Stimulated activated naive CD8-positive, alpha-beta T cell treated with anti-CD3 and anti-CD28 coated beads, Interleukin-15, Interleukin-2, amounts not matched to agents 100 ng/mL and 50 ng/mL, for 24 hours (primary cell): Measurements from ENCODE around the gene UCMA.
"Not testable (repeated sequence)": the region's sequence is repeated elsewhere in the genome, so short reads cannot be mapped to it uniquely, and the experiment has no call there.

ENCODE experiments used
- H3K27ac Mint-ChIP-seq: one replicate; pipeline ENCODE4 v1.8.0; 2021; ENCODE audit warnings: mild to moderate bottlenecking, mixed read lengths
- H3K27me3 Mint-ChIP-seq: one replicate; pipeline ENCODE4 v1.8.0; 2021; ENCODE audit warnings: mixed read lengths
- H3K36me3 Mint-ChIP-seq: one replicate; pipeline ENCODE4 v1.8.0; 2021; ENCODE audit warnings: low read depth, mixed read lengths
- H3K4me1 Mint-ChIP-seq: one replicate; pipeline ENCODE4 v1.8.0; 2021; ENCODE audit warnings: low read depth, mixed read lengths
- H3K4me3 Mint-ChIP-seq: one replicate; pipeline ENCODE4 v1.8.0; 2021; ENCODE audit warnings: mild to moderate bottlenecking, mixed read lengths
- H3K9me3 Mint-ChIP-seq: one replicate; pipeline ENCODE4 v1.8.0; 2021; ENCODE audit warnings: mixed read lengths

The UCMA gene, protein sequence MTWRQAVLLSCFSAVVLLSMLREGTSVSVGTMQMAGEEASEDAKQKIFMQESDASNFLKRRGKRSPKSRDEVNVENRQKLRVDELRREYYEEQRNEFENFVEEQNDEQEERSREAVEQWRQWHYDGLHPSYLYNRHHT

DNA sequence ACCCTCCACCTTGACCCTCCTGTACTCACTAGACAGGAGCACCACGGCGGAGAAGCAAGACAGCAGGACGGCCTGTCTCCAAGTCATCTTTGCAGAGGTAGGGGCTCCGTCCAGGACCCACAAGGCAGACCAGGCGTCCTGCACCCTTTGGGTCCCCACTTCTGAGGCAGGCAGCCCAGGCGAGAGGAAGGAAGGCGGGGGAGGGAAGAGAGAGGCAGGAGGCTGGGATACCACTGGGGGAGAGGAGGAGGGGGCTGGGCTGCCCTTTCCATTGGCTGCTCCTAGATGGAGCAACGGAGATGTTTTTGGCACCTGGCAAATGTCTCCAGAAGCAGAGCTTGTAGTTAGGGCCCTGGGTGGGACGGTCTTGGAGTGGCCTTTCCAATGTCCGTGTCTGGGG is at the start of gene UCMA:
Gene UCMA, minus strand, starts transcription at position 203 of the 400 bp plus-strand sequence. Its CDS starts 116 bp downstream, at position 87.
- Mint-ChIP-seq H3K27me3 (no peaks in the 10 kb centered on the region), H3K27ac (no peak within 1 kb of the TSS), H3K9me3 (no peaks in the 10 kb centered on the region), H3K36me3 (no peaks in the 10 kb centered on the region), H3K4me3 (no peak within 1 kb of the TSS), H3K4me1 (no peaks in the 10 kb centered on the region)

DNA sequence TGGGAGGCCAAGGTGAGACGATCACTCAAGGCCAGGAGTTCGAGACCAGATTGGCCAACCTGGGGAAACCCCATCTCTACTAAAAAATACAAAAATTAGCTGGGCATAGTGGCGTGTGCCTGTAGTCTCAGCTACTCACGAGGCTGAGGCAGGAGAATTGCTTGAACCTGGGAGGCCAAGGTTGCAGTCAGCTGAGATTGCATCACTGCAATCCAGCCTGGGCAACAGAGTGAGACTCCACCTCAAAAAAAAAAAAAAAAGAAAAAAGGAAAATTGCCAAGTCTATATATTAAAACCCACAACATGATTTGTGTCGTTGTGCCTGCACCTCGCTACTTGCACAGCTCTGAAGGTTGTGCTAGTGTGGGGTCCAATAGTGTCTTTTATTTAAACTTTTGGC is 48.2 kb upstream of the UCMA start:
- H3K9me3 Mint-ChIP-seq, H3K4me1 Mint-ChIP-seq, H3K4me3 Mint-ChIP-seq, H3K27ac Mint-ChIP-seq, H3K27me3 Mint-ChIP-seq: not testable (repeated sequence)
- H3K36me3 Mint-ChIP-seq, result peaks cover 18% of the 10 kb centered on the region

DNA sequence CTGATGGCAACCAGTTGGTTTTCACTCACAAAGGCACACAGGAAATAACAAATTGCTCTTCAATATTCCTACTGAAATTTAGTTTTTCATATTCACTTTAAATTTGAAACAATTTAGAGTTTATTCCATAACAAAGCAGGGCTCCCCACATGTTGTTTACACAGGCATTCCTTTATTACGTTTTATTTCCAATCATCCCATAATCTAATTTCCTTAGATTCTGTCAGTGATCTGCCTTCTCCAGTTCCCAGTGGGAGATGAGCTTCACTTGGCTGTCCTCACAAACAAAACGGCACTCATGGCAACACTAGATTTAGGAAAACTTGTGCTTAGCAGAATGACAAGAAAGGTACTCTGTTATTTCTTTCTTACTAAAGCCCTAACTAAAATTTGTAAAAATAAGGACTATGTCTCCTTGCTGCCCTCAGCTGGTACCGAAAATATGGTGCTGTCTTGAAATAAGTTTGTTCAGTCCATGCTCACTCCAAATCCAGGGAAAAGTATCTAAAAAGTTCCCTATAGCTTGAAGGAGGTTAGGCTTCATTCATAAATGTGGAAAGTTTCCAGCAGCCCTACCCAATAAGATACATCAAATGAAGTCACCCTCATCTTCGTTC is 42.7 kb upstream of the UCMA start:
- H3K36me3 Mint-ChIP-seq, result peaks cover 11% of the 10 kb centered on the region
- no peaks in the 10 kb centered on the region for H3K9me3 Mint-ChIP-seq
- no peak overlapping the region for H3K4me3 Mint-ChIP-seq
- H3K27ac Mint-ChIP-seq, result no peak overlapping the region
- no peaks in the 10 kb centered on the region for H3K4me1 Mint-ChIP-seq
- H3K27me3 Mint-ChIP-seq, result no peaks in the 10 kb centered on the region

GRCh38 chr10:13276146-13276545 is 42.0 kb upstream of the UCMA start:
- not testable (repeated sequence) for H3K4me3 Mint-ChIP-seq, H3K36me3 Mint-ChIP-seq, H3K27ac Mint-ChIP-seq, H3K4me1 Mint-ChIP-seq, H3K9me3 Mint-ChIP-seq, H3K27me3 Mint-ChIP-seq

DNA sequence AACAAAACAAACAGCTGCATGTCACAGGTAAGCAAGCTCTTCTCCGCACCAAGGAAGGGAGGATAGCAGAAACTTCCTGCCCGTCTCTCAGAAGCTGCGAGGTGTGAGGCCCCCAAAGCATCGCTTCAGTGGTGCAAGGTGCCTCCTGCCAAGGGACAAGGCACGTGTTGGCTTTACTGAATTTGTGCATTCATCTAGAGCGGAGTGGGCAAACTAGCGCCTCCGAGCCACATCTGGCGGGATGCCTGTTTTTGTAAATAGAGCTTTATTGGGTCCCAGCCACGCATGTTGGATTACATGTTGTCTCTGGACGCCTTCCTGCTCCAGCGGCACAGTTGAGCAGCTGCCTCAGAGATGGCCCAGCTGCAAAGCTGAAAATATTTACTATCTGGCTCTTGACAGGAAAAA is 38.0 kb upstream of the UCMA start:
- H3K4me1 Mint-ChIP-seq, result peaks cover 5% of the 10 kb centered on the region
- no peak overlapping the region for H3K4me3 Mint-ChIP-seq
- H3K27ac Mint-ChIP-seq, result no peak overlapping the region
- H3K9me3 Mint-ChIP-seq, result no peaks in the 10 kb centered on the region
- H3K36me3 Mint-ChIP-seq, result no peaks in the 10 kb centered on the region
- H3K27me3 Mint-ChIP-seq, result no peaks in the 10 kb centered on the region

DNA sequence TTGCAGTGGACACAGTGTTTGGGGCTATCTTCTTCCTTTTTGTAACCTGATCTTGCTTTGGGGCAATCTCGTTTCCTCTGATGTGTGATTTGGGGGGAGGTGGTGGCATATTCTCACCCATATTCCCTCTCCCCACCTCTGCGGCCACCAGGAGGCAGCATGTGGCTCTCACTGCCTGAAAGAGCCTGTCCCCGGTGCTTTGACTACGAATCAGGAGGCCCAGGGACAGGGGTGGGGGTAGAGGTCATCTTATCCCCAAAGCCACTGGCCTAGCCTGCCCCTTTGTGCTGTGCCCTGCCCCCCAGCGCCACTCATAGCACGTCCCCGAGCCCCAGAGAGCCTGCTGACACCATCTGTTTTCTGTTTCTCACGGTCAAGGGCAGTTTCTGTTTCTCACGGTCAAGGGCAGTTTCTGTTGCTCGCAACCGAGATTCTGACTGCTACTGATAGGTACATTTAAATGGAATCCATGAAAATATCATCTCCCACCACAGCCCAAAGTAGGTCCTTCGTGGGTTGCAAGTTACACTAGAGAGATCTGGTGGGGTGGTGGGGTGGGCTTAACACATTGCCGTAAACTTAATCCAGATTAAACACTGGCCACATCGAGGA is 37.5 kb upstream of the UCMA start:
- H3K27ac Mint-ChIP-seq, result no peak overlapping the region
- peaks cover 5% of the 10 kb centered on the region for H3K4me1 Mint-ChIP-seq
- H3K36me3 Mint-ChIP-seq, result no peaks in the 10 kb centered on the region
- H3K27me3 Mint-ChIP-seq, result no peaks in the 10 kb centered on the region
- no peaks in the 10 kb centered on the region for H3K9me3 Mint-ChIP-seq
- H3K4me3 Mint-ChIP-seq, result no peak overlapping the region

DNA sequence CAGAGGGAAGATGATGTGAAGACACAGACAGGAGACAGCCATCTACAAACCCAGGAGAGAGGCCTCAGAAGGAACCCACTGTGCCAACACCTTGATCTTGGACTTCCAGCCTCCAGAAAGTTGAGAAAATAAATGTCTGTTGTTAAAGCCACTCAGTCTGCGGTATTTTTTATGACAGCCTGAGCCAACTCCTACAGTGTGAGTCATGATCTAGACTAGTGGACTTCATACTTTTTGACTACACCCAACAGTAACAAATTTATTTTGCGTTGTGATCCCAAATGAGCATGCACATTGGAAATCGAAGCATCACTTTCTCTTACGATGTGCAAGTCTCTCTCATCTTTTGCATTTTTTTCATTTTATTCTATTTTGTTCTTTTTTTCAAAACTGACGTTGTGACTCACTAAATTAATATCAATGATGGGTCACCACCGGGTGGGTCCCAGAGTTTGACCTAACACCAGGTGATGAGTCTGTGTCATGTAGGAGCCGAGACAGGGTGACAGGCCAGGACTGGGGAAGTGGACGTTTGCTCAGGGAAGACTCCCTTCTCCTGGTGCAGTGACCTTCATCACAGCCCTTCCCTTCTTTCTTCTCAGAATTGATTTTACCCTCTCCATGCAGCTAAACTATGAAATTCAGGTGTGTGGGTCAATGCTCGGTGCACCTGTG is 36.8 kb upstream of the UCMA start:
- Mint-ChIP-seq H3K27ac (no peak overlapping the region), H3K9me3 (no peaks in the 10 kb centered on the region), H3K4me3 (no peak overlapping the region), H3K36me3 (no peaks in the 10 kb centered on the region), H3K4me1 (peaks cover 5% of the 10 kb centered on the region), H3K27me3 (no peaks in the 10 kb centered on the region)

DNA sequence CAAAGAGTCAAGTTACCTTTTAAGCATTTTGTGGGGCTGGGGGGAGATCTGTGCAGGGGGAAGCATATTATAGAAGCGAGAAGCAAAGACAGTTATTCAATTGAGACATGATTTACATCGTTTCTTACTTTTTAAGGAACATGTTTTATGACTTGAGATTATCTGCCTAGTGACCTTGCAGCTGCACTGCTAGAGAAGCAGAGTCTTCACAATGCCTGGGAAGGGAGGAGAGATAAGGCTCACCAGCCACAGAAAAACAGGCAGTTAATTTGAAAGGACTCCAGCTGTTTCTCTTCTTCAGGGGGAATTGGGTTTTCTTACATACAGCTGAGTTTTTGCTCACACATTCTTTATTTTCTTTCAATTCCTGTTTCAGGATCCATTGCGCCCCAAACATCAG is 34.7 kb upstream of the UCMA start:
- H3K27ac Mint-ChIP-seq, result no peak overlapping the region
- no peaks in the 10 kb centered on the region for H3K9me3 Mint-ChIP-seq
- H3K4me3 Mint-ChIP-seq, result no peak overlapping the region
- no peaks in the 10 kb centered on the region for H3K36me3 Mint-ChIP-seq
- H3K27me3 Mint-ChIP-seq, result no peaks in the 10 kb centered on the region
- H3K4me1 Mint-ChIP-seq, result peaks cover 5% of the 10 kb centered on the region

GRCh38 chr10:13268310-13268709 is 34.1 kb upstream of the UCMA start:
- no peak overlapping the region for H3K4me3 Mint-ChIP-seq
- no peaks in the 10 kb centered on the region for H3K9me3 Mint-ChIP-seq
- H3K27me3 Mint-ChIP-seq, result peaks cover 2% of the 10 kb centered on the region
- no peaks in the 10 kb centered on the region for H3K36me3 Mint-ChIP-seq
- no peak overlapping the region for H3K27ac Mint-ChIP-seq
- peaks cover 5% of the 10 kb centered on the region for H3K4me1 Mint-ChIP-seq

DNA sequence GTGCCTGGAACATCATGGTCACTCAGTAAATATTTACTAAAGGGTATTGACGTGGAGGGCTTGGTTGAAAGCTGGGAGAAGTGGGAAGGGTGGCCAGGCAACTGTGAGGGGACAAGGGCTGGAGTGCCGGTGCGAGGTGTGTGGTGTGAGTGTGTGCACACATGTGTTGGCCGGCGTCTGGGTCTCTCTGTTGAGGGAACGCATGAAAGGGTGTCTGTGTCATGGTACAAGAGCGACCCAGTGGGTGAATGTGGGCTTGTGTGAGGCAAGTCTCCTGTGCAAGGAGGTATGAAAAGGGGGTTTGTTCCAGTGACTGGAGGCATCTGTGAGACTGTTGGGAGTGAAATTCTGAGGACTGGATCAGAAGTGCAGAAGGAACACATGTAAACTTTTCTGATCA is 29.4 kb upstream of the UCMA start:
- H3K4me1 Mint-ChIP-seq, result no peaks in the 10 kb centered on the region
- H3K9me3 Mint-ChIP-seq, result peaks cover 3% of the 10 kb centered on the region
- no peaks in the 10 kb centered on the region for H3K36me3 Mint-ChIP-seq
- H3K4me3 Mint-ChIP-seq, result no peak overlapping the region
- H3K27me3 Mint-ChIP-seq, result peaks cover 9% of the 10 kb centered on the region
- H3K27ac Mint-ChIP-seq, result no peak overlapping the region

- H3K4me3 Mint-ChIP-seq, result no peak overlapping the region
- peaks cover 9% of the 10 kb centered on the region for H3K27me3 Mint-ChIP-seq
- H3K9me3 Mint-ChIP-seq, result peaks cover 3% of the 10 kb centered on the region
- no peaks in the 10 kb centered on the region for H3K4me1 Mint-ChIP-seq
- H3K36me3 Mint-ChIP-seq, result no peaks in the 10 kb centered on the region
- H3K27ac Mint-ChIP-seq, result no peak overlapping the region
Observed at GRCh38 chr10:13262433-13262832, 28.3 kb upstream of the UCMA start.

- H3K27me3 Mint-ChIP-seq, result peaks cover 11% of the 10 kb centered on the region
- no peaks in the 10 kb centered on the region for H3K4me1 Mint-ChIP-seq
- H3K4me3 Mint-ChIP-seq, result no peak overlapping the region
- no peaks in the 10 kb centered on the region for H3K36me3 Mint-ChIP-seq
- no peak overlapping the region for H3K27ac Mint-ChIP-seq
- H3K9me3 Mint-ChIP-seq, result peaks cover 3% of the 10 kb centered on the region
Observed at GRCh38 chr10:13257621-13258140, 23.5 kb upstream of the UCMA start.

- H3K36me3 Mint-ChIP-seq, result no peaks in the 10 kb centered on the region
- no peaks in the 10 kb centered on the region for H3K4me1 Mint-ChIP-seq
- no peak overlapping the region for H3K27ac Mint-ChIP-seq
Observed at GRCh38 chr10:13256627-13257026, 22.5 kb upstream of the UCMA start.

DNA sequence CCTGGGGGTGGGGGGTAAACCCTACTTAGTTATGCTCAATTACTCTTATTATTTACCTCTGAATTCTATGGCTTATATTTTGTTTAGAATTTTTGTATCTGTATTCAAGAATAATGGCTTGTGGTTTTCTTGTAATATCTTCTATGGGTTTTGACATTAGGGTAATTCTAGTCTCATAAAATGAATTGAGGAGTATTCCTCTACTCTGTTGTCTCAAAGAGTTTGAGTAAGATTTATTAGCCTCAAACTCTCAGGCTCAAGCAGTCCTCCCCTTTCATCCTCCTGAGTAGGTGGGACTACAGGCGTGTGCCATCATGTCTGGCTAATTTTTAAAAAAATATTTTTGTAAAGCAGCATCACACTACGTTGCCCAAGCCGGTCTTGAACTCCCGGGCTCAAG is 19.6 kb upstream of the UCMA start:
- Mint-ChIP-seq H3K27ac (no peak overlapping the region), H3K9me3 (no peaks in the 10 kb centered on the region), H3K27me3 (peaks cover 8% of the 10 kb centered on the region), H3K4me3 (no peak overlapping the region), H3K4me1 (no peaks in the 10 kb centered on the region), H3K36me3 (no peaks in the 10 kb centered on the region)

More at GRCh38 chr10:13256627-13257026, 22.5 kb upstream of the UCMA start:
- H3K9me3 Mint-ChIP-seq, result peaks cover 3% of the 10 kb centered on the region
- H3K4me3 Mint-ChIP-seq, result no peak overlapping the region
- peaks cover 11% of the 10 kb centered on the region for H3K27me3 Mint-ChIP-seq

- H3K4me1 Mint-ChIP-seq, result no peaks in the 10 kb centered on the region
- no peak overlapping the region for H3K4me3 Mint-ChIP-seq
- H3K27me3 Mint-ChIP-seq, result no peaks in the 10 kb centered on the region
- no peak overlapping the region for H3K27ac Mint-ChIP-seq
- no peaks in the 10 kb centered on the region for H3K9me3 Mint-ChIP-seq
- H3K36me3 Mint-ChIP-seq, result no peaks in the 10 kb centered on the region
Observed at GRCh38 chr10:13247784-13248183, 13.6 kb upstream of the UCMA start.
